ENCODE data around the gene ALPG.

GRCh38 chr2:232420073-232420454 lies 13.4 kb downstream of the ALPG start:
- TF ChIP-seq CTCF (IDR thresholded peaks at IDR 0.05 in 8 of 11, conservative IDR thresholded peaks at IDR 0.05 in 3 of 11) = no peak
- no peak for TF ChIP-seq POLR2AphosphoS5 (IDR thresholded peaks at IDR 0.05)
